ENCODE data around the gene MAML3.

MAML3 gene

DNA sequence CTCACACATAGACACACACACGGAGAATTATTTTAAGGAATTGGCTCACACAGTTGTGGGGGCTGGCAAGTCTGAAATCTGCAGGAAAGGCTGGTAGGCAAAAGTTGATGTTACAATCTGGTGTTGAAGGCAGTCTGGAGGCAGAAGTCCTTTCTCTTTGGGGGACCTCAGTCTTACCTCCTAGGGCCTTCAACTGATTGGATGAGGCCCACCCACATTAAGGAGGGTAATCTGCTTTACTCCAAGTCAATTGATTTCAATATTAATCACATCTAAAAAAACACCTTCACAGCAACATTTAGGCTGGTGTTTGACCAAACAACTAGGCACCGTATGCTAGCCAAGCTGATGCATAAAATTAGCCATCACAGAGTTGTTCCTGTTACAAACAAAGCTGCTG, 477.6 kb downstream of the MAML3 start:
- H3K9ac ChIP-seq (ENCODE audit: low read length): no peak overlapping the region
- H3K27ac ChIP-seq (ENCODE audit: low read length): no peak overlapping the region
- no peaks in the 10 kb centered on the region for H3K27me3 ChIP-seq (ENCODE audit: low read depth, low read length)
- H2AFZ ChIP-seq (ENCODE audit: low read depth, low read length): no peak overlapping the region
- no peaks in the 10 kb centered on the region for H3K36me3 ChIP-seq (replicated peaks; ENCODE audit: low read depth, low read length)
- no peaks in the 10 kb centered on the region for H3K79me2 ChIP-seq (ENCODE audit: low read length)
- TF ChIP-seq, protein P1, sequence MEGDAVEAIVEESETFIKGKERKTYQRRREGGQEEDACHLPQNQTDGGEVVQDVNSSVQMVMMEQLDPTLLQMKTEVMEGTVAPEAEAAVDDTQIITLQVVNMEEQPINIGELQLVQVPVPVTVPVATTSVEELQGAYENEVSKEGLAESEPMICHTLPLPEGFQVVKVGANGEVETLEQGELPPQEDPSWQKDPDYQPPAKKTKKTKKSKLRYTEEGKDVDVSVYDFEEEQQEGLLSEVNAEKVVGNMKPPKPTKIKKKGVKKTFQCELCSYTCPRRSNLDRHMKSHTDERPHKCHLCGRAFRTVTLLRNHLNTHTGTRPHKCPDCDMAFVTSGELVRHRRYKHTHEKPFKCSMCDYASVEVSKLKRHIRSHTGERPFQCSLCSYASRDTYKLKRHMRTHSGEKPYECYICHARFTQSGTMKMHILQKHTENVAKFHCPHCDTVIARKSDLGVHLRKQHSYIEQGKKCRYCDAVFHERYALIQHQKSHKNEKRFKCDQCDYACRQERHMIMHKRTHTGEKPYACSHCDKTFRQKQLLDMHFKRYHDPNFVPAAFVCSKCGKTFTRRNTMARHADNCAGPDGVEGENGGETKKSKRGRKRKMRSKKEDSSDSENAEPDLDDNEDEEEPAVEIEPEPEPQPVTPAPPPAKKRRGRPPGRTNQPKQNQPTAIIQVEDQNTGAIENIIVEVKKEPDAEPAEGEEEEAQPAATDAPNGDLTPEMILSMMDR (IDR thresholded peaks at IDR 0.05; ENCODE audit: low read depth, low read length): no peak
- TF ChIP-seq EZH2phosphoT487 (IDR thresholded peaks at IDR 0.05; ENCODE audit: low read depth): no peak
- no peak overlapping the region for H3K4me2 ChIP-seq (ENCODE audit: low read length)
- H3K4me3 ChIP-seq (ENCODE audit: low read length): no peak overlapping the region
- no peaks in the 10 kb centered on the region for H3K9me3 ChIP-seq (ENCODE audit: insufficient read depth, low read length)
- H4K20me1 ChIP-seq (ENCODE audit: insufficient read depth, low read length): no peaks in the 10 kb centered on the region
- H3K4me1 ChIP-seq (ENCODE audit: low read length): peaks cover 13% of the 10 kb centered on the region

DNA sequence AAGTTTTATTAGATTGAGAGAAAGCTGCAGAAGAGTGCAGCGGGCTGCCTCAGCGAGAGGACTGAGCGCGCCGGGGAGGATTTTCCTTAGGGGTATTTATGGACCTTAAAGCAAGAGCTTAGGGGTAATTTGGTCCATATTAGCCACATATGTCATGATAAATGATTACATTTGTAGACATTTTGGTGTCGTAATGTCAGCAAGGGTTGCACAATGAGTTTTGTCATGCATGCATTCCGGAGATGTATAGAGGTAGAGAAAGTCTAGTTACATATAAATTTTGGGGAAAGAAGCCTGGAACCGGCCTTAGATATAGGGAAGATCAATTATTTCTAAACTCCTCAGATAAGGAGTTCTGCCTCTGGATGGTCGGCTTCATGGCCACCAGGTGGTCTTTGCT, 478.3 kb downstream of the MAML3 start:
- H4K20me1 ChIP-seq (ENCODE audit: insufficient read depth, low read length): no peaks in the 10 kb centered on the region
- no peaks in the 10 kb centered on the region for H3K9me3 ChIP-seq (ENCODE audit: insufficient read depth, low read length)
- H3K9ac ChIP-seq (ENCODE audit: low read length): no peak overlapping the region
- no peak overlapping the region for H3K4me3 ChIP-seq (ENCODE audit: low read length)
- no peaks in the 10 kb centered on the region for H3K79me2 ChIP-seq (ENCODE audit: low read length)
- no peak overlapping the region for H2AFZ ChIP-seq (ENCODE audit: low read depth, low read length)
- TF ChIP-seq EZH2phosphoT487 (IDR thresholded peaks at IDR 0.05; ENCODE audit: low read depth): no peak
- TF ChIP-seq, protein P1 (IDR thresholded peaks at IDR 0.05; ENCODE audit: low read depth, low read length): no peak
- H3K4me2 ChIP-seq (ENCODE audit: low read length): peak overlapping the region; percentile 60
- no peak overlapping the region for H3K27ac ChIP-seq (ENCODE audit: low read length)
- H3K36me3 ChIP-seq (replicated peaks; ENCODE audit: low read depth, low read length): no peaks in the 10 kb centered on the region
- H3K4me1 ChIP-seq (ENCODE audit: low read length): peaks cover 13% of the 10 kb centered on the region
- no peaks in the 10 kb centered on the region for H3K27me3 ChIP-seq (ENCODE audit: low read depth, low read length)

DNA sequence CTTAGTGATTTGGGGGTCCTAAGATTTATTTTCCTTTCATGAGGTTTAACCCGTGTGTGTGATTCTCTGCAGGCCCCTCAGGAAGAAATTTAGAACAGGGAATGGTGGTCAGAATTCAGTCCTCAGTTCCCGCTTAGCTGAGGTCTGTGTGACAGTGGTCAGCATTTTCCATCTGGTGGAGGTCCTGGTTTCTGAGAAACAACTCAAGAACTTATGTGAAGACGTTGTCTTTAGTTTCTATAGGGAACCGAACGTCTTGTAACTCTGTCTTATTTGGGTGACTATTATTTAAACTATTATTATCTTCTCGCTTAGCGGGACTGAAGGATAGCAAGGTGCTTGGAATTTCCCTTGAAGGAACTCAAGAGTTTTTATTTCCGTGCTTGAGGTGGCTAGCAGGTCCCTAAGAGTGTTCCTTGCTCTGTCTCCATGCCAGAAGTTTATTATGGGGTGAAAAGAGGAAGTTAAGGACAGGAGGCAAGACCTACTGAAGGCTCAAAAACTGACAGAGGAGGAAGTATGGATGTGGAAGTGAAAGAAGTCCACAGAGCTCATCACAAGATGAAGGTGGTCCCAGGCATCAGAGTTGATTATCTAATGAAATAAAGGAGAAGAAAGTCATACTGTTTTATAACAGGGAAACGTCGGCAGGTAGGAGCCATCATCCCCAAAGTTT, 479.0 kb downstream of the MAML3 start:
- Histone ChIP-seq H2AFZ (ENCODE audit: low read depth, low read length) (no peak overlapping the region), H3K4me1 (ENCODE audit: low read length) (peaks cover 13% of the 10 kb centered on the region), H3K4me3 (ENCODE audit: low read length) (peak overlapping the region; percentile 40), H3K27me3 (ENCODE audit: low read depth, low read length) (no peaks in the 10 kb centered on the region), H3K36me3 (replicated peaks; ENCODE audit: low read depth, low read length) (no peaks in the 10 kb centered on the region), H3K4me2 (ENCODE audit: low read length) (peak overlapping the region; percentile 60), H3K79me2 (ENCODE audit: low read length) (no peaks in the 10 kb centered on the region), H3K27ac (ENCODE audit: low read length) (no peak overlapping the region; the same call in 1 of the 2 replicates), H4K20me1 (ENCODE audit: insufficient read depth, low read length) (no peaks in the 10 kb centered on the region), H3K9me3 (ENCODE audit: insufficient read depth, low read length) (no peaks in the 10 kb centered on the region), H3K9ac (ENCODE audit: low read length) (no peak overlapping the region)
- no peak for TF ChIP-seq EZH2phosphoT487 (IDR thresholded peaks at IDR 0.05; ENCODE audit: low read depth)
- TF ChIP-seq, protein P1 (IDR thresholded peaks at IDR 0.05; ENCODE audit: low read depth, low read length): no peak

DNA sequence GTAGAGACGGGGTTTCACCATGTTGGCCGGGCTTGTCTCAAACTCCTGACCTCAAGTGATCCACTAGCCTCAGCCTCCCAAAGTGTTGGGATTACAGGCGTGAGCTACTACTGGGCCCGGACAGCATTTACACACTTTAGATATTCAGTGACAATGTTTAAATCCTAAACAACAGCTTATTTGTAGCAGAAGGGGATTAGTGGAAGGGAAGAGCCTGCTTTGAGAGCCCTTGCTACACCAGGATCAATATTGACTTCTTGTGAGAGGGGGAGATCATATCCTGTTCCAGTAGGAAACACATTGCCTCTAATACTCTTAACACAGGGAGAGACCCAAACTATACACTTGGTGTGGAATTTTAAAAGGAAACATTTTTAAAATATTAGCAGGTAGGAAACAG, 481.3 kb downstream of the MAML3 start:
- H4K20me1 ChIP-seq (ENCODE audit: insufficient read depth, low read length): no peaks in the 10 kb centered on the region
- no peak overlapping the region for H3K9ac ChIP-seq (ENCODE audit: low read length)
- H3K27ac ChIP-seq (ENCODE audit: low read length): no peak overlapping the region
- no peak for TF ChIP-seq EZH2phosphoT487 (IDR thresholded peaks at IDR 0.05; ENCODE audit: low read depth)
- TF ChIP-seq, protein P1 (IDR thresholded peaks at IDR 0.05; ENCODE audit: low read depth, low read length): no peak
- no peak overlapping the region for H3K4me2 ChIP-seq (ENCODE audit: low read length)
- H3K4me1 ChIP-seq (ENCODE audit: low read length): peaks cover 13% of the 10 kb centered on the region
- no peaks in the 10 kb centered on the region for H3K36me3 ChIP-seq (replicated peaks; ENCODE audit: low read depth, low read length)
- H3K9me3 ChIP-seq (ENCODE audit: insufficient read depth, low read length): no peaks in the 10 kb centered on the region
- H3K27me3 ChIP-seq (ENCODE audit: low read depth, low read length): peaks cover 5% of the 10 kb centered on the region; the same call in 1 of the 2 replicates
- H3K4me3 ChIP-seq (ENCODE audit: low read length): no peak overlapping the region
- H3K79me2 ChIP-seq (ENCODE audit: low read length): no peaks in the 10 kb centered on the region
- H2AFZ ChIP-seq (ENCODE audit: low read depth, low read length): no peak overlapping the region
